ENCODE data around the gene CHEK1.
"Not testable (repeated sequence)": the region's sequence is repeated elsewhere in the genome, so short reads cannot be mapped to it uniquely, and the experiment has no call there.

The CHEK1 gene

DNA sequence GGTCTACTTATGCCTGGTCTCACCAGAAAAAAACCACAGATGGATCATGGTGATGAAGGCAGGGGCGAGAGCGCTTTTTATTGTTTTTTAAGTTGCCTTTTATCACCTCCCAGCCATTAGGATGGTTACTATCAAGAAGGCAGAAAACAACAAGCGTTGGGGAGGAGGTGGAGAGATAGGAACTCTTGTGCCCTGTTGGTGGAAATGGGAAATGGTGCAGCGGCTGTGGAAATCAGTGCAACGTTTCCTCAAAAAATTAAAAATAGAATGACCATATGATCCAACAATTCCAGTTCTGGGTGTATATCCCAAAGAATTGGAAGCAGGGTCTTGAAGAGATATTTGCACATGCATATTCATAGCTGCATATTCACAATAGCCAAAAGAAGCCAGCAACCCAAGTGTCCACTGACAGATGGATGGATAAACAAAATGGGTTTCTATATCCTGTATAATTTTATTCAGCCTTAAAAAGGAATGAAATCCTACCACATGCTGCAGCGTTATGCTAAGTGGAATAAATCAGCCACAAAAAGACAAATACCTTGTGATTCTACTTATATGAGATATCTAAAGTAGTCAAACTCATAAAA lies 76.2 kb downstream of the CHEK1 start:
- no peak for DNase-seq

- no peak for DNase-seq
Observed at GRCh38 chr11:125701858-125702621, 77.1 kb downstream of the CHEK1 start.

GRCh38 chr11:125704686-125705085 lies 79.7 kb downstream of the CHEK1 start:
- DNase-seq: not testable (repeated sequence)

GRCh38 chr11:125720781-125721180 lies 95.8 kb downstream of the CHEK1 start:
- no peak for DNase-seq

DNA sequence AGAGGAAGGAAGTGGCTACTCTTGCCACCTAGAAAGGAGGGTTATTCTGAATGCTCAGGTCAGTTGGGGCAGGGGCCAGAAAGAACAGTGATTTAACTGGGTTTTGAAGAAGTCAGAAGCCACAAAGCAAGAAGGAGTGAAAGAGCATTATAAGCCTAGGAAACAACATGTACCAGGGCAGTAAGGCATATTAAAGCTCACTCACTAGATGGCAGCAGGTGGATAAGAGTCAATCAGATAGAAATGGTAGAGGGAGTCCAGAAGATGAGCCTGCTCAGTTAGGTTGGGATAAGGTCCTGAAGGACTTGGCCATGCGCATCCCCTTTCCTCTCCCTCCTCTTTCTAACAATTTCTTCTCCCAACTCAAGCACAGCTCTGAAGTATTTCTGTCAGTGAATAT lies 99.2 kb downstream of the CHEK1 start:
- no peak for DNase-seq
